Fibroblast of lung (primary cell): ENCODE data around the gene MAP3K10. TPM values are rescaled to one million over a fixed set of nuclear protein-coding genes. Genes with fewer than 3 reads are reported as not detected.

Experiments used
- DNase-seq, 2 donors: peaks; one replicate each; pipeline versions ENCODE4 v3.0.0 to v3.0.0-alpha.2; 2010; ENCODE audit warnings: low read depth in 2 of 2
- H2AFZ ChIP-seq: 2 replicates; pipeline ENCODE4 v1.5.1; 2012; ENCODE audit warnings: low read length, control low read depth, inconsistent platforms
- H3K27ac ChIP-seq: 2 replicates; pipeline ENCODE4 v1.5.1; 2011; ENCODE audit warnings: low read length, control low read depth; ENCODE audit not compliant: insufficient read depth
- H3K27me3 ChIP-seq: 2 replicates; pipeline ENCODE4 v1.5.1; 2011; ENCODE audit warnings: mild to moderate bottlenecking, low read length; ENCODE audit not compliant: control insufficient read depth, insufficient read depth
- H3K36me3 ChIP-seq: 2 replicates; pipeline ENCODE4 v1.5.1; 2011; ENCODE audit warnings: low read length; ENCODE audit not compliant: control insufficient read depth, insufficient read depth
- H3K4me1 ChIP-seq: 2 replicates; pipeline ENCODE4 v1.5.1; 2011; ENCODE audit warnings: low read length; ENCODE audit not compliant: control insufficient read depth, insufficient read depth; ENCODE audit errors: extremely low read depth
- H3K4me2 ChIP-seq: 2 replicates; pipeline ENCODE4 v1.5.1; 2011; ENCODE audit warnings: low read length, control low read depth; ENCODE audit not compliant: insufficient read depth; ENCODE audit errors: extremely low read depth
- H3K4me3 ChIP-seq, 4 experiments: fragments of 200-600 bp in 1 of 4; sonication (generic) in 1 of 4; replicated peaks in 1 of 4; 2 replicates each; pipeline ENCODE4 v1.5.1; 2011 to 2016; ENCODE audit warnings: low read length in 4 of 4, low read depth in 3 of 4, mild to moderate bottlenecking in 3 of 4, control low read depth in 2 of 4, inconsistent platforms in 1 of 4, mixed read lengths in 1 of 4; ENCODE audit not compliant: insufficient read depth in 1 of 4; ENCODE audit errors: control extremely low read depth in 1 of 4
- H3K79me2 ChIP-seq: 2 replicates; pipeline ENCODE4 v1.5.1; 2012; ENCODE audit warnings: mild to moderate bottlenecking, low read length, inconsistent platforms; ENCODE audit not compliant: control insufficient read depth, insufficient read depth
- H3K9ac ChIP-seq: 2 replicates; pipeline ENCODE4 v1.5.1; 2011; ENCODE audit warnings: mild to moderate bottlenecking, low read length, control low read depth; ENCODE audit not compliant: insufficient read depth
- H3K9me3 ChIP-seq: 2 replicates; pipeline ENCODE4 v1.5.1; 2012; ENCODE audit warnings: low read depth, low read length; ENCODE audit not compliant: control insufficient read depth, insufficient read depth
- H4K20me1 ChIP-seq: 2 replicates; pipeline ENCODE4 v1.5.1; 2011; ENCODE audit warnings: low read length; ENCODE audit not compliant: control insufficient read depth, insufficient read depth; ENCODE audit errors: extremely low read depth
- EZH2 ChIP-seq: IDR thresholded peaks from 2 replicates; pipeline ENCODE4 v1.5.1; 2012; ENCODE audit warnings: low read length, control low read depth, mild to moderate bottlenecking; ENCODE audit errors: missing control alignments
- polyA plus RNA-seq, 2 donors: library from polyadenylated mRNA; depleted of rRNA in 1 of 2; stranded (reverse) in 1 of 2; unstranded in 1 of 2; fragments of >200 nt; gene quantifications; 2 replicates each; pipeline ENCODE4 v1.2.1, GENCODE V29; 2011 to 2012; ENCODE audit warnings: missing spikeins in 1 of 2
- total RNA-seq: library from RNA; depleted of rRNA; stranded (reverse); fragments of >200 nt; gene quantifications from 2 replicates; pipeline ENCODE4 v1.2.1, GENCODE V29; 2014
- TF ChIP-seq, protein P1 (sequence below), 2 donors: IDR thresholded peaks in 1 of 2; conservative IDR thresholded peaks in 1 of 2; 1 replicate in 1 of 2; 2 replicates in 1 of 2; pipeline ENCODE4 v1.5.1; 2011 to 2012; ENCODE audit warnings: low read length in 2 of 2, control low read depth in 1 of 2, inconsistent platforms in 1 of 2, low read depth in 1 of 2, mild to moderate bottlenecking in 1 of 2

Gene MAP3K10
- total and polyA plus RNA-seq, 2 donors (not counting 1 experiment from before 2014, with no cell fraction given): 2.7 to 7.4 TPM

DNA sequence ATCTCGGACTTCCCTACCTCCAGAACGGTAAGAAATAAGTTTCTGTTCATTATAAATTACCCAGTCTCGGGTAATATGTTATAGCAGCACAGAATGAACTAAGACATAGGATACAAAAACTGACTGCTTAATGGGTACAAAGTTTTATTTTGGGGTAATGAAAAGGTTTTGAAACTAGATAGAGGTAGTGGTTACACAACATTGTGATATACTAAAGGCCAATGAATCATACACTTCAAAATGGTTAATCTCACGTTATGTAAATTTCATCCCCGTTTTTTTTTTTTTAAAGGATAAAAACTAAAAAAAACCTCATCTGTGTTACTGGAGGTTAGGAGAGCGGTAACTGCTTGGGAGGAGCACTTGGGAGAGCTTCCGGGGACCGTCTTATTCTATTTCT is 70.4 kb downstream of the MAP3K10 start:
- H3K27me3 ChIP-seq: no peaks in the 10 kb centered on the region
- no peaks in the 10 kb centered on the region for H3K9me3 ChIP-seq
- no peak for DNase-seq
- peaks cover 4% of the 10 kb centered on the region for H3K36me3 ChIP-seq
- H2AFZ ChIP-seq: no peak overlapping the region
- H3K9ac ChIP-seq: no peak overlapping the region
- H3K4me3 ChIP-seq: no peak overlapping the region
- H3K4me2 ChIP-seq: no peak overlapping the region
- no peak overlapping the region for H3K27ac ChIP-seq
- H3K79me2 ChIP-seq: peaks cover 22% of the 10 kb centered on the region
- no peaks in the 10 kb centered on the region for H4K20me1 ChIP-seq
- TF ChIP-seq, protein P1, sequence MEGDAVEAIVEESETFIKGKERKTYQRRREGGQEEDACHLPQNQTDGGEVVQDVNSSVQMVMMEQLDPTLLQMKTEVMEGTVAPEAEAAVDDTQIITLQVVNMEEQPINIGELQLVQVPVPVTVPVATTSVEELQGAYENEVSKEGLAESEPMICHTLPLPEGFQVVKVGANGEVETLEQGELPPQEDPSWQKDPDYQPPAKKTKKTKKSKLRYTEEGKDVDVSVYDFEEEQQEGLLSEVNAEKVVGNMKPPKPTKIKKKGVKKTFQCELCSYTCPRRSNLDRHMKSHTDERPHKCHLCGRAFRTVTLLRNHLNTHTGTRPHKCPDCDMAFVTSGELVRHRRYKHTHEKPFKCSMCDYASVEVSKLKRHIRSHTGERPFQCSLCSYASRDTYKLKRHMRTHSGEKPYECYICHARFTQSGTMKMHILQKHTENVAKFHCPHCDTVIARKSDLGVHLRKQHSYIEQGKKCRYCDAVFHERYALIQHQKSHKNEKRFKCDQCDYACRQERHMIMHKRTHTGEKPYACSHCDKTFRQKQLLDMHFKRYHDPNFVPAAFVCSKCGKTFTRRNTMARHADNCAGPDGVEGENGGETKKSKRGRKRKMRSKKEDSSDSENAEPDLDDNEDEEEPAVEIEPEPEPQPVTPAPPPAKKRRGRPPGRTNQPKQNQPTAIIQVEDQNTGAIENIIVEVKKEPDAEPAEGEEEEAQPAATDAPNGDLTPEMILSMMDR (conservative IDR thresholded peaks at IDR 0.05 in 1 of 2, IDR thresholded peaks at IDR 0.05 in 1 of 2; ENCODE audit: low read depth in 1 of 2, low read length in 2 of 2): no peak
- TF ChIP-seq EZH2: no peak
- H3K4me1 ChIP-seq: no peaks in the 10 kb centered on the region

DNA sequence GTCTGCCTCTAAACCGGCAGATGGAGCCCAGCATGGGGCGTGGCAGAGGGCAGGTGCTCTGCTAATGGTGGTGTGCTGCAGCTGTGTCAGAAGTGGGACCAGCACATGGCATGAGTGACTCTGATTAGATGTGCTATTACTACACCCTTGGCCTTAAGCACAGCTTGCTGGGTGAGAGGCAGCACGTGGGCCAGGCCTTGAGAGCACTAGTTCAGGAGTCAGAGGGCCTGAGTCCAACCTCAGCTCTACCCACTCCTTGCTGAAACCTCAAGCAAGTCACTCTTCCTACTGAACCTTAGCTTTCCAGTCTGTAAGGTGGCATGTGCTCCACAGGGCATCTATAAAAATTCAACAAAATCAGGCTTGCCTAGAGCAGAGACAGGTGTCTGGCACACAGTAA is 71.2 kb downstream of the MAP3K10 start:
- Histone ChIP-seq H3K27me3 (no peaks in the 10 kb centered on the region), H2AFZ (no peak overlapping the region), H3K9ac (no peak overlapping the region), H3K9me3 (no peaks in the 10 kb centered on the region), H3K4me1 (no peaks in the 10 kb centered on the region), H3K27ac (no peak overlapping the region), H3K36me3 (peaks cover 4% of the 10 kb centered on the region), H3K79me2 (peaks cover 28% of the 10 kb centered on the region), H4K20me1 (no peaks in the 10 kb centered on the region), H3K4me2 (no peak overlapping the region), H3K4me3 (no peak overlapping the region)
- TF ChIP-seq EZH2: no peak
- TF ChIP-seq, protein P1 (conservative IDR thresholded peaks at IDR 0.05 in 1 of 2, IDR thresholded peaks at IDR 0.05 in 1 of 2; ENCODE audit: low read depth in 1 of 2, low read length in 2 of 2): no peak
- no peak for DNase-seq

DNA sequence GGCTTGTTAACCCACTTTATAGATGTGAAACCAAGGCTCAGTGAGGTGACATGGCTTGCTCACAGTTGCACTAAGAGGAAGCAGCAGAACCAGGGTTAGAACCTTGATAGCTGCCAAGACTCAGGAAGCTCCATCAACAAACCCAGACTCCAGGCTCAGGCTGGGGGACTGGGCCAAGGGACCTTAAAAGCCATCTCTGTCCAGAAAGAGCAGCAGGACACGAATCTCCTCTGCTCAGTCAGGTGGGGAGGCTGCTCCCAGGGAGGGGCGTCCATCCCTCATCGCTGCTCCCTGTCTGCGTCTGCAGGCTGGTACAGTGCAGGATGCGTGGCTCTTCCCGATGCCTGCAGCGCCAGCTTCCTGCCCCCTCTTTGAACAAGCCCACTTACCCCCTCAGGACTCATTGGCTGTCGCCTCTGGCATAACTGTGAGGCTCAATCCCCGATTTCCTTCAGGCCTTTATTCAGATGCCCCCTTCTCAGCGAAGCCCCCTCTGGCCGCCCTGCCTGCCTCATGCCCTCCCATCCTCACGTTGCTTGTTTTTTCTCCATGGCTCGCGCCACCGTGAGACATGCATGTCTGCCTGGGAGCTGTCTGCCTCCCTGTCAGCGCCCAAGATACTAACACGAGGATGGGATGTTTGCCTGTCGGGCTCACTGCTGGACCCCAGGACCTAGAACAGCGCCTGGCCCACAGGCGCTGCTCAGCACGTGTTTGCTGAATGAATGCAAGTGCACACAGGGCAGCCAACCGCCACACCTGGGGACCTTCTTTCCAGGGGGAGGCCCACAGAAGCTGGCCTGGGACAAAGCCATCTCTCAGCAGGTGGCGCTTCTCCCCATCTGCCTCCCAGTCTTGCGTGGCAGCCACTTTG is 72.5 kb downstream of the MAP3K10 start:
- no peak for TF ChIP-seq EZH2
- TF ChIP-seq, protein P1 (conservative IDR thresholded peaks at IDR 0.05 in 1 of 2, IDR thresholded peaks at IDR 0.05 in 1 of 2; ENCODE audit: low read depth in 1 of 2, low read length in 2 of 2): no peak

More for the DNA sequence above, 72.5 kb downstream of the MAP3K10 start:
- H3K27ac ChIP-seq: no peak overlapping the region
- H3K27me3 ChIP-seq: no peaks in the 10 kb centered on the region
- H3K9ac ChIP-seq: no peak overlapping the region
- no peak for DNase-seq
- H3K4me3 ChIP-seq: no peak overlapping the region
- no peak overlapping the region for H3K4me2 ChIP-seq
- no peaks in the 10 kb centered on the region for H3K9me3 ChIP-seq
- no peaks in the 10 kb centered on the region for H4K20me1 ChIP-seq
- peaks cover 4% of the 10 kb centered on the region for H3K36me3 ChIP-seq
- H2AFZ ChIP-seq: no peak overlapping the region
- H3K4me1 ChIP-seq: peaks cover 4% of the 10 kb centered on the region
- peaks cover 33% of the 10 kb centered on the region for H3K79me2 ChIP-seq
